Gastroesophageal sphincter (tissue), 3 donors: Measurements from ENCODE around the gene RNPC3.

Experiments
- CTCF ChIP-seq, 4 experiments: fragments of 200-600 bp in 2 of 4; fragments of 450-650 bp in 2 of 4; sonication (generic) in 1 of 4; IDR thresholded peaks; one replicate each; pipeline ENCODE4 v1.5.1; 2017 to 2019; ENCODE audit warnings: antibody characterized with exemption in 4 of 4, mild to moderate bottlenecking in 2 of 4, moderate library complexity in 2 of 4
- POLR2AphosphoS5 ChIP-seq: sonication (generic); formaldehyde crosslinking; IDR thresholded peaks from one replicate; pipeline ENCODE4 v1.6.1; 2017; ENCODE audit warnings: antibody characterized with exemption

GRCh38 chr1:103496014-103496635 lies 29.4 kb upstream of the RNPC3 start:
- TF ChIP-seq CTCF (IDR thresholded peaks at IDR 0.05) (no peak), POLR2AphosphoS5 (no peak)
